Keratinocyte (primary cell): ENCODE results near the gene GOLGA6L10. TPM values are rescaled to one million over a fixed set of nuclear protein-coding genes. Genes with fewer than 3 reads are reported as not detected.

Experiments used
- DNase-seq: peaks from one replicate; pipeline ENCODE4 v3.0.0-alpha.2; 2011; ENCODE audit warnings: low read depth, missing footprints, low spot score
- FAIRE-seq: peaks from 2 replicates; lab custom pipeline; 2011; peaks lifted over from hg19 to GRCh38; lab: Jason Lieb, UNC
- H2AFZ ChIP-seq: 2 replicates; pipeline ENCODE4 v1.6.0; 2012; ENCODE audit warnings: low read length, control low read depth, inconsistent platforms; ENCODE audit not compliant: control insufficient read depth
- H3K27ac ChIP-seq: 2 replicates; pipeline ENCODE4 v1.5.1; 2011; ENCODE audit warnings: low read length; ENCODE audit not compliant: control insufficient read depth, insufficient read depth
- H3K27me3 ChIP-seq: 3 replicates; pipeline ENCODE4 v1.6.0; 2011; ENCODE audit warnings: low read length; ENCODE audit not compliant: control insufficient read depth, insufficient read depth; ENCODE audit errors: extremely low read depth
- H3K36me3 ChIP-seq, 2 experiments: 2 replicates in 1 of 2; 3 replicates in 1 of 2; pipeline ENCODE4 v1.5.1; 2011; ENCODE audit warnings: low read length in 2 of 2, mild to moderate bottlenecking in 1 of 2; ENCODE audit not compliant: control insufficient read depth in 2 of 2, insufficient read depth in 2 of 2; ENCODE audit errors: extremely low read depth in 1 of 2
- H3K4me1 ChIP-seq: 3 replicates; pipeline ENCODE4 v1.5.1; 2011; ENCODE audit warnings: low read length; ENCODE audit not compliant: control insufficient read depth, insufficient read depth; ENCODE audit errors: extremely low read depth
- H3K4me2 ChIP-seq: 3 replicates; pipeline ENCODE4 v1.6.0; 2011; ENCODE audit warnings: low read depth, low read length; ENCODE audit not compliant: control insufficient read depth, insufficient read depth; ENCODE audit errors: extremely low read depth
- H3K4me3 ChIP-seq, 3 experiments: fragments of 200-600 bp in 1 of 3; sonication (generic) in 1 of 3; 2 replicates in 2 of 3; 3 replicates in 1 of 3; pipeline ENCODE4 v1.5.1; 2011 to 2016; ENCODE audit warnings: low read length in 3 of 3, mild to moderate bottlenecking in 3 of 3, control low read depth in 2 of 3, inconsistent platforms in 1 of 3, low read depth in 1 of 3, mixed read lengths in 1 of 3, mixed run types in 1 of 3, moderate library complexity in 1 of 3; ENCODE audit not compliant: control insufficient read depth in 2 of 3, insufficient read depth in 2 of 3; ENCODE audit errors: extremely low read depth in 1 of 3
- H3K79me2 ChIP-seq: 2 replicates; pipeline ENCODE4 v1.6.0; 2012; ENCODE audit warnings: low read length; ENCODE audit not compliant: control insufficient read depth, insufficient read depth
- H3K9ac ChIP-seq: 3 replicates; pipeline ENCODE4 v1.6.0; 2011; ENCODE audit warnings: low read length; ENCODE audit not compliant: control insufficient read depth, insufficient read depth; ENCODE audit errors: extremely low read depth
- H3K9me1 ChIP-seq: 3 replicates; pipeline ENCODE4 v1.6.0; 2011; ENCODE audit warnings: low read length; ENCODE audit not compliant: control insufficient read depth, insufficient read depth; ENCODE audit errors: extremely low read depth
- H3K9me3 ChIP-seq: 2 replicates; pipeline ENCODE4 v1.5.1; 2012; ENCODE audit warnings: low read depth, low read length; ENCODE audit not compliant: control insufficient read depth
- H4K20me1 ChIP-seq: 3 replicates; pipeline ENCODE4 v1.6.0; 2011; ENCODE audit warnings: low read length; ENCODE audit not compliant: control insufficient read depth, insufficient read depth; ENCODE audit errors: extremely low read depth
- CTCF ChIP-seq, 3 experiments: IDR thresholded peaks in 1 of 3; conservative IDR thresholded peaks in 1 of 3; optimal IDR thresholded peaks in 1 of 3; 2 replicates in 2 of 3; 3 replicates in 1 of 3; pipeline versions ENCODE3 to v1.5.1; 2011; ENCODE audit warnings: low read length in 3 of 3, mild to moderate bottlenecking in 3 of 3, moderate library complexity in 2 of 3, control low read depth in 1 of 3, inconsistent platforms in 1 of 3; ENCODE audit not compliant: insufficient read depth in 2 of 3; ENCODE audit errors: extremely low read depth in 1 of 3
- EZH2 ChIP-seq: IDR thresholded peaks from one replicate; pipeline ENCODE4 v1.6.1; 2012; ENCODE audit warnings: inconsistent platforms, mild to moderate bottlenecking, low read length, moderate library complexity
- dilution Hi-C: fragments of 300-500 bp; cut with MboI; formaldehyde crosslinking; loops from one replicate; pipeline ENCODE4 v1.7.0; 2020; ENCODE audit warnings: low sequenced_read_pairs; ENCODE audit not compliant: extremely low pct_ligation_motif_present
- polyA plus RNA-seq, 5 experiments: library from polyadenylated mRNA; depleted of rRNA in 3 of 5; stranded (reverse) in 3 of 5; stranded (forward) in 1 of 5; unstranded in 1 of 5; fragments of >200 nt; gene quantifications; 1 replicate in 1 of 5; 2 replicates in 3 of 5; 3 replicates in 1 of 5; pipeline versions ENCODE4 v1.2.1 to v1.2.3, GENCODE V29; 2011 to 2012; ENCODE audit warnings: missing spikeins in 2 of 5, low read depth in 1 of 5, low replicate concordance in 1 of 5

Gene GOLGA6L10
- polyA plus RNA-seq, 1 donor (not counting 4 experiments of a cell fraction or from before 2014, with no cell fraction given), result 1.6 TPM

- Histone ChIP-seq H3K27ac (no peak overlapping the region), H2AFZ (no peak overlapping the region), H3K4me3 (no peak overlapping the region), H3K36me3 (no peaks in the 10 kb centered on the region), H3K9me3 (no peaks in the 10 kb centered on the region), H3K4me1 (no peaks in the 10 kb centered on the region), H4K20me1 (no peaks in the 10 kb centered on the region), H3K4me2 (no peak overlapping the region), H3K79me2 (no peaks in the 10 kb centered on the region), H3K9ac (no peak overlapping the region), H3K9me1 (no peaks in the 10 kb centered on the region), H3K27me3 (peaks cover 7% of the 10 kb centered on the region)
- TF ChIP-seq EZH2 (no peak), CTCF (optimal IDR thresholded peaks at IDR 0.05 in 1 of 3, IDR thresholded peaks at IDR 0.05 in 1 of 3, conservative IDR thresholded peaks at IDR 0.05 in 1 of 3; ENCODE audit: extremely low read depth in 1 of 3, insufficient read depth in 2 of 3, low read length in 3 of 3) (no peak)
- DNase-seq (no peak), FAIRE-seq (no peak)
- dilution Hi-C loops, result no loop called here
Measured at GRCh38 chr15:82298520-82298919, 50.8 kb downstream of the GOLGA6L10 start.

- Histone ChIP-seq H3K36me3 (no peaks in the 10 kb centered on the region), H4K20me1 (no peaks in the 10 kb centered on the region), H3K27ac (no peak overlapping the region), H3K4me2 (no peak overlapping the region), H3K4me3 (no peak overlapping the region), H3K9ac (no peak overlapping the region), H3K9me1 (no peaks in the 10 kb centered on the region), H3K9me3 (no peaks in the 10 kb centered on the region), H2AFZ (no peak overlapping the region), H3K4me1 (no peaks in the 10 kb centered on the region), H3K79me2 (no peaks in the 10 kb centered on the region), H3K27me3 (peaks cover 7% of the 10 kb centered on the region)
- dilution Hi-C loops, result no loop called here
- DNase-seq, result no peak
- FAIRE-seq, result no peak
- no peak for TF ChIP-seq EZH2
- TF ChIP-seq CTCF (optimal IDR thresholded peaks at IDR 0.05 in 1 of 3, IDR thresholded peaks at IDR 0.05 in 1 of 3, conservative IDR thresholded peaks at IDR 0.05 in 1 of 3; ENCODE audit: extremely low read depth in 1 of 3, insufficient read depth in 2 of 3, low read length in 3 of 3), result no peak
Measured at GRCh38 chr15:82298032-82298431, 51.2 kb downstream of the GOLGA6L10 start.
